Inflammatory macrophage treated with lipopolysaccharide for 4 hours (primary cell): ENCODE data around the gene CADM1.

Source experiments
- DNase-seq: peaks from one replicate; pipeline ENCODE4 v3.0.0-alpha.2; 2020

CADM1 gene

DNA sequence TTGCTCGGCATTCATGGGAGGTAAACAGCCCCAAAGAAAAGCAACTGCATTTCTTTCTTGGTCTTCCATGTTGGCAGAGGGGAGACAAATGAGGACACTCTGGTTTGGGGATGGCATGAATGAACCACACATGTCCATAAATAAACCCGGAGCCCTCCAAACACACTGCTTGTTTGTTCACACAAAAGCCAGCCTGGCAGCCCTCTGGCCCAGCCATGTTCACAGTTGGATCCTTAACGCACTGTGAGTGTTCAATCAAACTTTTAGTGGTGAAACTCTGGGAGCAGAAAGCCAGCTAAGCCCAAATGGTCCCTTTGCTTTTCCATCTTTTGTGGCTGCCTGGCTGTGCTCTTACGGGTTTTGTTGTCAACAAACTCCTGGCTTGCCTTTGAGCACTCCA is 336.8 kb downstream of the CADM1 start:
- no peak for DNase-seq

DNA sequence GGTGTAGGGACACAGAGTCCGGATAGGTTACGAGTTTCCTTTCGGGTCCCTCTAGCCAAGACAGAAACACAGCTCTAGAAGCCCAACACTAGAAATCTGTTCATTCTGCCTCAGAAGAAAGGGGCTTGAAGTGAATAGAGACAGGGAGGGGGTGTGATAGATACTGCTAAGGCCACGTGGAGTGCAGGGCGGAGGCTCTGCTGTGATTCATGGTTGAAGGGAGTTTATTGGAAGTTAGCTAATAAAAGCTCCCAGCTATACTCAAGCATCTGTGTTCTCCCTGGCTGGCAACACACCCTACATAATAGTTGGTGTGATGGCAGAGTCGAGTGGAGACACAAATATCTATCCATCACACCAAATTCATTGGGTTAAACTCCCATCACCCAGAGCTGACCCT is 337.4 kb downstream of the CADM1 start:
- DNase-seq, result no peak

DNA sequence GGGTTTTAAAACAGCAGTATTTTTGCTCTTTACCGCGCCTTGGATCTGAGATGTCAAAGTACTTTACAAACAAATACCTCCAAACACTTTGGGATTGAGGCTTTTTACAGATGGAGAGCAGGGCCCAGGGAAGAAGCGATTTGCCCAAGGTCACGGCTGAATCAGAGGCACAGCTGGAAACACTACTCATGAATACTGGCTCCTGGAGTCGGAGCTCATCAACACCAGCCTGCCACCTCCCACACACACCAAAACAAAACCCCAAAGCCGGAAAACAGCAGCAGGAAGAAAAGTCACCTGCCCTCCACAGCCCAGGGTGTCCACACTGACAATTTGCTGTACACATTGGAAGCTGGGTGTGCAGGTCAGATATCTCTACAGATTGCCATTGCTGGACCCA is 339.4 kb downstream of the CADM1 start:
- DNase-seq, result no peak

DNA sequence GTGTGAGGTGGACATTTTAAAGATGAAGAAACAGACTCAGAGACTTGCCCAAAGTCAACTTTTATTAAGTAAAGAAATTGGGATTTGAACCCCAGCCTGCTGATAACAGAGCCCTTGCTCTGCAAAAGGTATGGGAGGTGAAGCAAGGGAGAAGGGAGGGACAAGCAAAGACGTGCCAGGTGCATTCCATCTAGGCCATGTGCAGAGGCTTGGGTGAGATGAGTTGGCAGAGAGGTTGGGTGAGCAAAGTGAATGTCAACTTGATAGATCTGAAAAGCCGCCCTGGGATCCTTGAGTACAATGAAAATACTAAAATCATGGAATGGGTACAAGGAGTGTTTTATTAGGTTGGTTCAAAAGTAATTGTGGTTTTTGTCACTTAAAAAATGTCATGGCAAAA is 341.3 kb downstream of the CADM1 start:
- DNase-seq, result no peak

DNA sequence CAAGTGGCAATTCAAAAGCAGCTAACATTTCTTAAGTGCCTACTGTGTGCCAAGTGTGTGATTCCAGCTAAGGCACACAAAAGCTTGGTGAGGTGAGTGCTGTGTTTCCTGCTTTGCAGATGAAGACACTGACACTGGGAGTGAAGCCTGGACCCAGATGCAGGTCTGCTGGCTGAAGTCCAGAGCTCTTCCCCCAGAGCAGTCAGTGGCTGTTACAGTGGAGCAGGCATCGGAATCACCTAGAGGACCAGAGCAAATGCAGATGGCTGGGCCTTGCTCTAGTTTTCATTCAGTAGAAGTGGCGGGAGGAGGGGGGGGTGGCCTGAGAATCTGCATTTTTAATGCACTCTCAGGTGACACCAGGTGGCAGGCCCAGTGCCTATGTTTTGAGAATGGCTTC is 342.3 kb downstream of the CADM1 start:
- no peak for DNase-seq

DNA sequence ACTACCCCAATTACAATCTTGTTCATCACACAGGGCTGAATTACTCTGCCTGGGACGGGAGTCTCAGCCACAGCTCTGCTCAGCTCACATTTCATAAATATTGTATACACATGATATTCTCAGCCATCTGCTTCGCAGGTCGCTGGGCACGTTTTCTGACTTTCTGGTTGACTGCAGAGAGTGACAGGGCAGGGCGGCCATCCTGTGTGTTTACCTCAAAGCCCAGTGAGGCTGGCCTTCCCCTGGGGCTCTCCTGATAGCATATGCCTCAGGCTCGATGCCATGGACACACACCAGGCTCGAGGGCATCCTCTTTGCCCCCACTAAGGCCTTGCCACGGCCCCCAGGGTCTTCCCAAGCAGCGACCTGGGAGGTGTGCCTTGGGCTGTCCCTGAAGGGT is 345.0 kb downstream of the CADM1 start:
- DNase-seq, result no peak

DNA sequence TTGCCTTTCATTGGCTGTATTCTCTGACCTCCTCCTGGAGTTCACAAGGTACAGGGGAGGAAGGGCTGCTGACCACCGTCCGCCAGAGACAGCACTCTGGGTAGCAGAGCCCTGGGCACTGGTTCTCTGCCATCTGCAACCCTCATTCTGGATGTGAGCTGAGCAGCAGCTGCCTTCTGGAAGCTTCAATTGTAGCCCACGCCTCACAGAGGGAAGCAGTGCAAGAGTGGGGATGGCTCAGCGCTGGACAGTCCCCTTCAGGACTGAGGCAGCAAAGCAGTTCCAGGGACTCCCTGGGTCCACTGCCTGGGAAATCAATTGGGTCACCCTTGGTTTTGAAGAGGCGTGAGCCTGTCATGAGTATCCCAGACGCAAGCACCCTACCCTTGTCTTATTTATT is 346.2 kb downstream of the CADM1 start:
- DNase-seq, result no peak

DNA sequence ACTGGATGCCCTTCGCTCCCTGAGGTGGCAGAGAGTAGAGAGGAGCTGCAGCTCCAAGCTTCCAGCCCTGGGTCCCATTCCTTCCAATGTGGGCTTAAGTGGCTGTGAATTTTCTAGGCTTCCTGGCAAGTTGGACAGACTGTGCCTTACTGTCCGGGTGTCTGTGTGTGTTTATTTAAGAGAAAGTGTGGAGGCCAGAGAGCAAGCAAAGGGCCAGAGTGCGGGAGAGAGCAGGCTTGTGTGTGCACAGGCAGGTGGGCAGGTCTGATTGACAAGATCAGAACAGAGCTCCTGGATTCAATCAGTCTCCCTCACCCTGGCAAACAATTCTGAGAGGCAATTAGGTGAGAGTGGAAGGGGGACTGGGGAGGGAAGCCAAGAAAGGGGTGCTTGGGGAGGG is 347.0 kb downstream of the CADM1 start:
- no peak for DNase-seq

DNA sequence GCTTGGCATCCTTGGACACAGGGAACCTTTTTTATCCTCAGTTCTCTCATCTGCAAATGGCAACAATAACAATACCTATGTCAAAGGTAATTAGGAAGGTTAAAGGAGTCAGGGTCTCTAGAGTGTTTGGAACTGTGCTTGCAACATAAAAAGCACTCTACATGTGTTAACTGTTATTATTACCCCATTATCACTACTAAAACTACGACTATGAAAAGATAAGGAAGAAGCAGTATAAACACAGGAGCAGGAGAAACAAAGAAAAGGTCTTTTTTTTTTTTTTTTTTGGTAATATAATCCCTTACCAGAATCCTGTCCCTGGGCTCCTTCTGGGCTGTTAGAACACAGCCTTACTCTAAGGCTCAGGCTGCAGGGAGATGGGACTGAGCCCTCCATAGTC is 348.2 kb downstream of the CADM1 start:
- no peak for DNase-seq

DNA sequence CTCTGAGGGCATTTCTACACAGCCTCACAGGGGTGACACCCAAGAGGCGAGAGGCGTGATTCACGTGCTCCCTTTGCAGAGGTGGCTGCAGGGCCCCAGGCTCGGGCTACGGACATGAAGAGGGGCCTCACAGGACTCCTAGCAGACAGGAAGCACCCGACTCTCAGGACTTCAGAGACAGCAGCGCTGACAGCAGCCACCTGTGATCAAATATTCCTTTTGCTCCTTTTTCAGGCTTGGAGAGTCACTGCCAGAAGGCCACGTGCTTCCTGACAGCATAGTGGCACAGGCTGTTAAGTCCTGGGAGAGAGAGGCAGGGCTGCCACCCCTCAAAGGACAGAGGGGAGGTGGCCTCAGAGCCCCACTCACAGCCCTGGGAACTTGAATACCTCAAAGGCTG is 348.9 kb downstream of the CADM1 start:
- DNase-seq, result no peak

DNA sequence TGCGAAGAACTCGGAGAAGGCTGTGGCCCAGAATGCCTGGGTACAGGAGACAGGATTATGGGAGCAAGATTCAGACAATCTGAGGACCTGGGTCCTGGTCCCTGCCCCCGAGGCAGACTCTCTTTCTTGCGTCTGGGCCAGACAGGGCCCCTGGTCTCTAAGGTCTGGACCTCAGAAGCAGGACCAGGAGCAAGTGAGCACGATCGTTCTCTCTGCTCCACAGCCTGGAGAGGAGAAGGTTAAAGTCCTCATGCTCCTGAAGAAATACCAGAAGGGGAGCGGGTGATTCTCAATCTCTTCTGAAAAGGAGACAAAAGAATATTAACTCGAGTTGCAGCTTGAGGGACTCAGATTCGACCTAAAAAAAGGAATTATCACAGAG is 349.9 kb downstream of the CADM1 start:
- DNase-seq, result no peak

DNA sequence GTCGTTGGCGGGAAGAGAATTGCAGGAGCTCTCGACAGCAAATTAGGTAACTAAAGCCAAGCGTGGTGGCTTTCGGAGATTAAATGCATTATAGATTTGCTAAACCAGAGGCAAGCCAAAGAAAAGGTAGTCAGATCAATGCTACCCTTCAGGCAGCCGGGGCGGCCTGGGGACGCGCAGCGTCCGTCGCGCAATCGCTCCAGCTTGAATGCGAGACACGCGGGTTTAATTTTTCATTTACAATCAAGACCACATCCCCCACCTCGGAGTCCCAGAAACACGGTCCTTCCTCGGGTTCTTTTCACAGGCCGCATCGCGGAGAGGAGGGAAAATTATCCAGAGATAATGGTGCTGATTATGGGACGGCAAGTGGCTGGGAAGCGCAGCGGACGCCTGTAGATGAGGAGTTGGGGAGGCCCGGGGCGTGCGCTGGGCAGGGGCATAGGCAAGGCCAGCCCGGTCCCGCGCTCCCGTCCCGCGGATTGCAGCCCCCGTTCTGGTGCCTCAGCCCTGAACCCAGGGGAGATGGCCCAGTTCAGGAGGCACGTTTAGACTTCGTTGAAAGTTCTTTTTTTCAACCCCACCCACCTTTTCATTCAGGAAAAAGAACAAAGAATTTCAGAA is 350.4 kb downstream of the CADM1 start:
- DNase-seq, result no peak

DNA sequence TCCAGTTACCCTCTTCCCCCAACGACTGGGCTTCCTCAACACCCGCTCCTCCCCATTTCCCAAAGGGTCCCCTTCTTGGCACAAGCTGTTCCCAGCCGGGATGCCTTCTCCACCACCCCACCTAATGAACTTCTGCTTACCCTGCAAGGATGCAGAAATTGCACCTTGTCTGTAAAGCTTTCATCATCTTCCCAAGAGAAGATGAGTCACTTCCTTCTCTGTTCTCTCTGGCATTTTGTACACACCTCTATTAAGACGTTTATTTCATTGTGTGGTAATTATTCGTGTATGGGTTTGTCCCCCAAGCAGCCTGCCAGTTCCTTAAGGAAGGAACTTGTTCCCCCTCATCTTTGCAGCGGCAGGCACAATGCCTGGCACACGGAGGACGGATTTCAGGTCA is 351.1 kb downstream of the CADM1 start:
- DNase-seq, result no peak

DNA sequence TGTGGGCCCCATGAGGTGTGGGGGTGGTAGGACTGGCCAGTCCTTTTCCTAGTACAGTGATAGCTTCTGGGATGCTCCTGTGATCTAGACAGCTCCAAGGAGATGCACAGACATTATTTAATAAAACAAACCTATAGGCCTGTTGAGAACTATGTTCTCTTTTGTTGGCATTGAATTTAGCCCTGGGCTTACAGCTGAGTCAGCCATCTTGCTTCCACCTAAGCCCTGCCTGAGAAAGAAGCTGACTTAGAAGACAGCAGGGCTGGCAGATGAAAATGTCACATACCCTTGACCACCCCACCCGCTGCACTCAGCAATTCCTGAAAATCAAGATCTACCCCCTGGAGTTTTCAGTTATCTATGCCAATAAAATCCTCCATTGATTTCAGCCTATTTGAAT is 353.2 kb downstream of the CADM1 start:
- no peak for DNase-seq

DNA sequence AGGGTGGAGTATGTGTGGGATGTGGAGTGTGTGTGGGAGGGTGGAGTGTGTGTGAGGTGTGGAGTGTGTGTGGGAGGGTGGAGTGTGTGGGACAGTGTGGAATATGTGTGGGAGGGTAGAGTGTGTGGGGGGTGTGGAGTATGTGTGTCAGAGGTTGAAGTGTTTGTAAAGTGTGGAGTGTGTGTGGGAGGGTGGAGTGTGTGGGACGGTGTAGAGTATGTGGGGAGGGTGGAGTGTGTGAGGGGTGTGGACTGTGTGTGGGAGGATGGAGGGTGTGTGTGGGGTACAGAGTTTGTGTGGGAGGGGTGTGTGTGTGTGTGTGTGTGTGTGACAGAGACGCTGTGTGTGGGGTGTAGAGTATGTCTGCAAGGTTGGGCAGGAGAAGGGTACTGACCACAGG is 355.5 kb downstream of the CADM1 start:
- DNase-seq, result no peak

DNA sequence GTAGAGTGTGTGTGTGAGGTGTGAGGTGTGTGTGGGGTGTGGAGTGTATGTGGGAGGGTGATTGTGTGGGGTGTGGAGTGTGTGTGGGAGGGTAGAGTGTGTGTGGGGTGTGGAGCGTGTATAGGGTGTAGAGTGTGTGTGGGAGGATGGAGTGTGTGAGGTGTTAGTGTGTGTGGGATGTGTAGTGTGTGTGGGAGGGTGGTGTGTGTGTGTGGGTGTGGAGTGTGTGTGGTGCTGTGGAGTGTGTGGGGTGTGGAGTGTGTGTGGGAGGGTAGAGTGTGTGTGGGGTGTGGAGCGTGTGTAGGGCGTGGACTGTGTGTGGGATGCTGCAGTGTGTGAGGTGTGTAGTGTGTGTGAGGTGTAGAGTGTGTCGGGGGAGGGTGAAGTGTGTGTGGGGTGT is 356.1 kb downstream of the CADM1 start:
- no peak for DNase-seq

DNA sequence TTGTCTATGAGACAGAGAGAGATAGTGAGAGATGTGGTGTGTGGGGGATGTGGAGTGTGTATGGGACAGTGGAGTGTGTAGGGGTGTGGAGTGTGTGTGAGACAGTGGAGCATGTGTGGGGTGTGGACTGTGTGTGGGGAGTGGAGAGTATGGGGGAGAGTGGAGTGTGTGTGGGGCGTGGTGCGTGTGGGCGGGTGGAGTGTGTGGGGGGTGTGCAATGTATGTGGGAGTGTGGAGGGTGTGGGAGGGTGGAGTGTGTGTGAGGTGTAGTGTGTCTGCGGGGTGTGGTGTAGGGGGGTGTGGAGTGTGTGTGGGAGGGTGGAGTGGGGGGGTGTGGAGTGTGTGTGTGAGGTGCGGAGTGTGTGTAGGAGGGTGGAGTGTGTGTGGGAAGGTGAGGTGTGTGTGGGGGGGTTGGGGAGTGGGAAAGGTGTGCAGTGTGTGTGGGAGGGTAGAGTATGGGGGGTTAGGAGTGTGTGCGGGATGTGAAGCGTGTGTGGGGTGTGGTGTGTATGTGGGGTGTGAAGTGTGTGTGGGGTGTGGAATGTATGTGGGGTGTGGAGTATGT is 356.9 kb downstream of the CADM1 start:
- no peak for DNase-seq

DNA sequence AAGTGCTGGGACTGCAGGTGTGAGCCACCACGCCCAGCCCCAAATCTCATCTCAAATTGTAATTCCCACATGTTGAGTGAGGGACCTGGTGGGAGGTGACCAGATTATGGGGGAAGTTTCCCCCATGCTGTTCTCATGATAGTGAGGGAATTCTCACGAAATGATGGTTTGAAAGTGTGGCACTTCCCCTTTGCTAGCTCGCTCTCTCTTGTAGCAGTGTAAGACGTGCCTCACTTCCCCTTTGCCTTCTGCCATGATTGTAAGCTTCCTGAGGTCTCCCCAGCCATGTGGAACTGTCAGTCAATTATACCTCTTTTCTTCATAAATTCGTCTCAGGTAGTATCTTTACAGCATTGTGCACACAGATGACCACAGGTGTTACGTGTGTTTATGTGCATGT is 357.8 kb downstream of the CADM1 start:
- DNase-seq, result no peak

DNA sequence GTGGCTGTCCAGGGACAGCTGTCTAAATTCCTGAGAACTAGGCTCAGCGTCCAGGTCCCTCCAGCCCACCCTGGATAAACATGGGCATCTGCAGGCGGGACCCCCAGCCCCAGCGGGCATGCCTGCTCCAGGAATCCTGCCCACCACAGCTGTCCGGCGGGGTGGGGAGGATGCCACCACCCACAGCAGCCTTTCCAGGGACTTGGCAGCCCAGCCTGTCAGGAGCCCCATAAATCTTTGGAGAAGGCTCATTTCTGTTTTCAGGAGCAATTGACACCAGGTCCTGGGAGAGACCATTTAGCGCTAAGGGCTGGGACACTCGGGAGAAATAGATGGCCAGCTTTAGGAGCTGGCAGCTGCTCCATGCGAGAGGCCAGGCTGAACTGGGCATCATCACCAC is 358.9 kb downstream of the CADM1 start:
- no peak for DNase-seq

DNA sequence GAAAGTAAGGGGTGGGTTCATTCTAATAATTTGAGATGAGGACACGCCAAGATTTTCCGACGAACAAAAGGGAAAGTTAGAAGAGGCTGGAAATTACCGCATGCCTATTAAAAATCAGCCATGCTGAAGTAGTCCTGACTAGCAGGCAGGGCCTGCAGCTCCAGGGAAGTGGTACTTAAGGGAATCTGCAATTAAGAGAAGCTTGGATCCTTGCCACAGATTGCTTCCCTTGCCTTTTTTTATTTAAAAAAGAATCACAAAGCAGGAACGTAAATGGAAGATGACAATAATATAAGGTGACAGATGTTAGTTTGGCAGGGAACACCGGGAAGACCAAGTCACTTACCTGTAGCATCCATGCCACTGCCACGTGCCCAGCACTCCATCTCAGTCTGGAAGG is 359.3 kb downstream of the CADM1 start:
- DNase-seq, result no peak

DNA sequence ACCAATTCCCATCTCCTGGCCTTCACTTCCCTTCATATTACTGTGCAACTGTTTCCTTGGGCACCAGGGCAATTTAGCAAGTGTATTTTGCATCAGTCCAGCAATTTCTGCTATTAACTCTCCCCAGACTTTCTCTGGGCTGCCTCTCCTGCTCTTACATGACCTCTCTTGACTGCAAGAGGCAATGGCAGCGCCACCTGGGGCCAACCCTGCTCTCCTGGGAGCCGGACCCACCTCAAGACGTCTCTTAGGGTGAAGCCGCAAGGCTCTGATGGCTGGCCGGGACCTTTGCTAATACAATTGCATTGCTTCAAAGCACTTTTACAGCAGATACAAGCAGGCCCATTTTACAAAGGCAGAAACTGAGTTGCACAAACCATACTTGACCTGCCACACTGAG is 360.2 kb downstream of the CADM1 start:
- DNase-seq, result no peak

DNA sequence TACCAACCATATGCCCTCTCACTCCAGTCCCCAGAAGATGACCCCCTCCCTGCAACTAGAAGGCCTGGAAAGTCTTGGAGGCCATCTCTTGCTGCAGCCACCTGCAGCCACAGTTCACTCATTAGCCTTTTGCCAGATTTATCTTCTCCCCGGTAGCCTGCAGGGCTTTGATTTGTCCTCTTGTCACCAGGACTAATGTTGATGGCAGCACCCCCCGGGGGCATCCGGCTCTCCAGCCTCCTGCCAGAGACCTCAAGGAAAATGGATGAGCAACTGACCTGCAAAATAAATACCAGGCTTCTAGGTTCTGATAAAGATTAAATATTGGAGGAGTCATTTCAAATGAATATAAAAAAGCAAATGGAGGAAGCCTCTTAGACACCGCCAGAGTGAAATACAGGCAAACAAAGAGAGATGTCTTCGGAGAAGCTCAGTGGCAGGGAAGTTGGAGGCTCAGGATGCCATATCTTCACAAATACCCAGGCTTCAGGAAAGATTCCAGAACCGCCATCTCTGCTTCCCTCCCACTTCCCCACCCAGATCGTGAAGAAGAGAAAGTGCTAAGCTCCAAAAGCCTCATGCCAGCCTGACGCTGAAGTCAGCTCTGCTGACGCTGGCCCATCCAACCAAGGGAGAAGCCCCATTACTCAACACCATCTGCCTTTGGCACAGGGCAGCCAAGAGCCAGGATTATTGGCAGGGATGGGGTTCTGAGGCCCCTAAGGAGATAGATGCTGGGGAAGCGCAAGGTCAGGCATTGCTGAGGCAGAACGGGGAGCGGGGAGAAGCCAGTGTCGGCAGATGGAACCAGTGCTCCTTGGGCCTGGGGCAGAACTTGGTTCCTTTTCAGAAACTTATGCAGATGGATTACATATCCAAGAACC is 362.7 kb downstream of the CADM1 start:
- no peak for DNase-seq

DNA sequence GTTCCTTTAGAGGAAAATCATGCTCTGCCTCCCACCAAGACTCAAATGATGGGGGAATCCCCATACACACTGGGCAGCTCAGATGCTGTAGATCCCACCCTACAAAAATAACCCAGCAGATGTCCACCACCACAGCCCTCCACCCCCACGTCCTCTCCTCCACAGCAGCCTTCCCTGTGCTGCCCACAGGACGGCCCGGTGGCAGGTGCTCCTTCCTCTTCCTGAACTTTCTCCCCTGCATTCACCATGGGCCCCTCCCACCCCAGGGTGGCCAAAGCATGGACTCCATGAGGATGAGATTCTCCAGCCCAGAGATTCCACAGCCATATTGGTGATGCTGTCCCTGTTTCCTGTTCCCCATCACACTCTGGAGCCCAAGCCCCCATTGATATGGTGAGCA is 368.3 kb downstream of the CADM1 start:
- DNase-seq, result no peak

DNA sequence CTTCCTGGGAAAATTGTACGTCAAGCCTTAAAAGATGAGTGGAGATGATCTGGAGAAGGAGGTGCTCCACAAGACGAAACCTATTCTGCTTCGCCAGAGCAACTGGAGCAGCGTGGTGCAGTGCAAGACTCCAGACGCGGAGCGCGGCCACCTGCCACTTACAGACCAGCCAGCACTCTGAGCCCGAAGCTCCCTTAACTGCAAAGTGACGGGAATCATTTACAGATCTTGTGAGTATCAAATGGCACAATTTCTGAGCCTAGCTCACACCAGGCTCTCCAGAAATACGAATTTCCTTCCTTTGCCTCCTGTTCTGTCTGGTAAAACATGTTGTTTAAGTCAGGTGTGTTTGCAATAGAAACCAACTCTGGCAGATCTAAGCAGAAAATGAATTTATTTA is 369.3 kb downstream of the CADM1 start:
- DNase-seq, result no peak
